RWPE2 (cell line): Measurements from ENCODE around the gene YDJC.
"Not testable (repeated sequence)": the region's sequence is repeated elsewhere in the genome, so short reads cannot be mapped to it uniquely, and the experiment has no call there.

Source experiments
- ATAC-seq: fragments of 200-7000 bp; cut with Tn5 transposase; 3 replicates; pipeline ENCODE4 v1.9.1; 2021; ENCODE audit warnings: low read depth
- DNase-seq: peaks from one replicate; pipeline ENCODE4 v3.0.0-alpha.2; 2020; ENCODE audit warnings: low spot score
- H3K27ac ChIP-seq: fragments of 450-650 bp; 2 replicates; pipeline ENCODE4 v1.5.1; 2017; ENCODE audit warnings: mild to moderate bottlenecking; ENCODE audit not compliant: poor library complexity, severe bottlenecking
- H3K27me3 ChIP-seq: fragments of 250-450 bp; sonication (Bioruptor Pico); 2 replicates; pipeline ENCODE4 v1.5.1; 2021; ENCODE audit warnings: mild to moderate bottlenecking, moderate library complexity; ENCODE audit not compliant: insufficient read depth, poor library complexity, severe bottlenecking
- H3K36me3 ChIP-seq: fragments of 250-450 bp; sonication (Bioruptor Pico); 2 replicates; pipeline ENCODE4 v1.5.1; 2020; ENCODE audit warnings: low read depth, mild to moderate bottlenecking, moderate library complexity
- H3K4me1 ChIP-seq: fragments of 250-450 bp; sonication (Bioruptor Pico); 2 replicates; pipeline ENCODE4 v1.5.1; 2021; ENCODE audit warnings: mild to moderate bottlenecking, moderate library complexity; ENCODE audit not compliant: insufficient read depth, poor library complexity, severe bottlenecking
- H3K4me3 ChIP-seq: fragments of 250-450 bp; sonication (Bioruptor Pico); 2 replicates; pipeline ENCODE4 v1.5.1; 2021; ENCODE audit warnings: mild to moderate bottlenecking, moderate library complexity; ENCODE audit not compliant: severe bottlenecking
- H3K9me3 ChIP-seq: fragments of 250-450 bp; sonication (Bioruptor Pico); 2 replicates; pipeline ENCODE4 v1.5.1; 2021; ENCODE audit warnings: mild to moderate bottlenecking, moderate library complexity; ENCODE audit not compliant: severe bottlenecking
- TF ChIP-seq, protein P1 (sequence below): fragments of 450-650 bp; IDR thresholded peaks from one replicate; pipeline ENCODE4 v1.5.1; 2017; ENCODE audit warnings: mild to moderate bottlenecking, moderate library complexity; ENCODE audit not compliant: poor library complexity, severe bottlenecking

The YDJC gene

GRCh38 chr22:21646608-21647590 is 17.1 kb upstream of the YDJC start:
- Histone ChIP-seq H3K27me3 (no peaks in the 10 kb centered on the region), H3K27ac (no peak overlapping the region), H3K4me3 (no peak overlapping the region), H3K36me3 (peaks cover 60% of the 10 kb centered on the region), H3K4me1 (no peaks in the 10 kb centered on the region), H3K9me3 (no peaks in the 10 kb centered on the region)
- ATAC-seq, result peak; percentile 8; the same call in 1 of the 3 replicates
- TF ChIP-seq, protein P1, sequence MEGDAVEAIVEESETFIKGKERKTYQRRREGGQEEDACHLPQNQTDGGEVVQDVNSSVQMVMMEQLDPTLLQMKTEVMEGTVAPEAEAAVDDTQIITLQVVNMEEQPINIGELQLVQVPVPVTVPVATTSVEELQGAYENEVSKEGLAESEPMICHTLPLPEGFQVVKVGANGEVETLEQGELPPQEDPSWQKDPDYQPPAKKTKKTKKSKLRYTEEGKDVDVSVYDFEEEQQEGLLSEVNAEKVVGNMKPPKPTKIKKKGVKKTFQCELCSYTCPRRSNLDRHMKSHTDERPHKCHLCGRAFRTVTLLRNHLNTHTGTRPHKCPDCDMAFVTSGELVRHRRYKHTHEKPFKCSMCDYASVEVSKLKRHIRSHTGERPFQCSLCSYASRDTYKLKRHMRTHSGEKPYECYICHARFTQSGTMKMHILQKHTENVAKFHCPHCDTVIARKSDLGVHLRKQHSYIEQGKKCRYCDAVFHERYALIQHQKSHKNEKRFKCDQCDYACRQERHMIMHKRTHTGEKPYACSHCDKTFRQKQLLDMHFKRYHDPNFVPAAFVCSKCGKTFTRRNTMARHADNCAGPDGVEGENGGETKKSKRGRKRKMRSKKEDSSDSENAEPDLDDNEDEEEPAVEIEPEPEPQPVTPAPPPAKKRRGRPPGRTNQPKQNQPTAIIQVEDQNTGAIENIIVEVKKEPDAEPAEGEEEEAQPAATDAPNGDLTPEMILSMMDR, result peak; percentile 83
- DNase-seq, result no peak

- ATAC-seq, H3K27me3 ChIP-seq, H3K4me3 ChIP-seq, DNase-seq, H3K9me3 ChIP-seq, H3K4me1 ChIP-seq, H3K27ac ChIP-seq: not testable (repeated sequence)
- peaks cover 58% of the 10 kb centered on the region for H3K36me3 ChIP-seq
Observed at GRCh38 chr22:21645513-21645912, 15.7 kb upstream of the YDJC start.

- ATAC-seq (no peak), DNase-seq (no peak)
- Histone ChIP-seq H3K9me3 (no peaks in the 10 kb centered on the region), H3K27me3 (no peaks in the 10 kb centered on the region), H3K27ac (peak overlapping the region; percentile 63), H3K4me1 (no peaks in the 10 kb centered on the region), H3K36me3 (peaks cover 44% of the 10 kb centered on the region), H3K4me3 (peak overlapping the region; percentile 79)
- TF ChIP-seq, protein P1, result no peak
Observed at GRCh38 chr22:21643533-21644357, 13.9 kb upstream of the YDJC start.

- Histone ChIP-seq H3K4me1 (no peaks in the 10 kb centered on the region), H3K36me3 (peaks cover 41% of the 10 kb centered on the region), H3K4me3 (peak overlapping the region; percentile 79), H3K27me3 (no peaks in the 10 kb centered on the region), H3K9me3 (no peaks in the 10 kb centered on the region), H3K27ac (peak overlapping the region; percentile 63)
- TF ChIP-seq, protein P1, result peak; percentile 75
- DNase-seq (no peak), ATAC-seq (peak; percentile 14)
Observed at GRCh38 chr22:21642584-21643448, 13.0 kb upstream of the YDJC start.
